GM21619 (cell line): ENCODE measurements around the gene PLCB1.

ENCODE experiments used
- ATAC-seq: cut with Tn5 transposase; IDR thresholded peaks from one replicate; pipeline ENCODE4 v1.9.1; 2021; ENCODE audit not compliant: unreplicated experiment

The PLCB1 gene

GRCh38 chr20:8903655-8904605, 771.9 kb downstream of the PLCB1 start:
- no peak for ATAC-seq

GRCh38 chr20:8909596-8909995, 777.5 kb downstream of the PLCB1 start:
- ATAC-seq = no peak

GRCh38 chr20:8912096-8912495, 780.0 kb downstream of the PLCB1 start:
- ATAC-seq = no peak

GRCh38 chr20:8912731-8913130, 780.7 kb downstream of the PLCB1 start:
- no peak for ATAC-seq

- ATAC-seq = no peak
These were observed 781.4 kb downstream of the PLCB1 start for GRCh38 chr20:8913456-8913855.

- ATAC-seq = no peak
These were observed 782.4 kb downstream of the PLCB1 start for GRCh38 chr20:8914421-8914820.

GRCh38 chr20:8917084-8917483, 785.0 kb downstream of the PLCB1 start:
- ATAC-seq = no peak

GRCh38 chr20:8918145-8918544, 786.1 kb downstream of the PLCB1 start:
- ATAC-seq = no peak

- no peak for ATAC-seq
These were observed 792.5 kb downstream of the PLCB1 start for GRCh38 chr20:8924539-8924938.

- ATAC-seq = no peak
These were observed 798.7 kb downstream of the PLCB1 start for GRCh38 chr20:8930726-8931125.

- no peak for ATAC-seq
These were observed 800.4 kb downstream of the PLCB1 start for GRCh38 chr20:8932192-8933165.

GRCh38 chr20:8933381-8933807, 801.3 kb downstream of the PLCB1 start:
- ATAC-seq = no peak

GRCh38 chr20:8934362-8934761, 802.3 kb downstream of the PLCB1 start:
- ATAC-seq = no peak
